GM21619 (cell line): ENCODE data around the gene LCORL.
"Not testable (repeated sequence)": the region's sequence is repeated elsewhere in the genome, so short reads cannot be mapped to it uniquely, and the experiment has no call there.

Experiments
- ATAC-seq: cut with Tn5 transposase; IDR thresholded peaks from one replicate; pipeline ENCODE4 v1.9.1; 2021; ENCODE audit not compliant: unreplicated experiment

Gene LCORL

GRCh38 chr4:18020671-18021469, 685 bp downstream of the LCORL start:
- ATAC-seq: peak; percentile 16

- ATAC-seq: no peak
Measured at GRCh38 chr4:18020145-18020670, 1.3 kb downstream of the LCORL start.

GRCh38 chr4:18014269-18014668, 7.3 kb downstream of the LCORL start:
- ATAC-seq: no peak

- no peak for ATAC-seq
Measured at GRCh38 chr4:18012807-18013462, 8.6 kb downstream of the LCORL start.

GRCh38 chr4:18012134-18012806, 9.3 kb downstream of the LCORL start:
- no peak for ATAC-seq

GRCh38 chr4:18007625-18008024, 13.9 kb downstream of the LCORL start:
- ATAC-seq: no peak

- not testable (repeated sequence) for ATAC-seq
Measured at GRCh38 chr4:18006432-18006831, 15.1 kb downstream of the LCORL start.

- ATAC-seq: no peak
Measured at GRCh38 chr4:17997129-17997528, 24.4 kb downstream of the LCORL start.

- ATAC-seq: no peak
Measured at GRCh38 chr4:17995165-17995564, 26.4 kb downstream of the LCORL start.

- ATAC-seq: no peak
Measured at GRCh38 chr4:17985832-17986231, 35.7 kb downstream of the LCORL start.

GRCh38 chr4:17981063-17981462, 40.5 kb downstream of the LCORL start:
- ATAC-seq: no peak

GRCh38 chr4:17968721-17969120, 52.8 kb downstream of the LCORL start:
- ATAC-seq: no peak

- ATAC-seq: no peak
Measured at GRCh38 chr4:17967078-17967477, 54.5 kb downstream of the LCORL start.

- no peak for ATAC-seq
Measured at GRCh38 chr4:17966312-17966711, 55.2 kb downstream of the LCORL start.

- no peak for ATAC-seq
Measured at GRCh38 chr4:17964576-17964975, 57.0 kb downstream of the LCORL start.

GRCh38 chr4:17962171-17962570, 59.4 kb downstream of the LCORL start:
- no peak for ATAC-seq

GRCh38 chr4:17961249-17961648, 60.3 kb downstream of the LCORL start:
- no peak for ATAC-seq

- no peak for ATAC-seq
Measured at GRCh38 chr4:17958181-17958580, 63.4 kb downstream of the LCORL start.

GRCh38 chr4:17957688-17958087, 63.9 kb downstream of the LCORL start:
- ATAC-seq: no peak

GRCh38 chr4:17956245-17956644, 65.3 kb downstream of the LCORL start:
- no peak for ATAC-seq

GRCh38 chr4:17945303-17945702, 76.3 kb downstream of the LCORL start:
- ATAC-seq: no peak

- no peak for ATAC-seq
Measured at GRCh38 chr4:17941731-17942130, 79.8 kb downstream of the LCORL start.
